ENCODE data around the gene WNK4. TPM values are rescaled to one million over a fixed set of nuclear protein-coding genes. Genes with fewer than 3 reads are reported as not detected.

WNK4 gene
- total RNA-seq, 1 donor from 2014 or later: 8.9 TPM

DNA sequence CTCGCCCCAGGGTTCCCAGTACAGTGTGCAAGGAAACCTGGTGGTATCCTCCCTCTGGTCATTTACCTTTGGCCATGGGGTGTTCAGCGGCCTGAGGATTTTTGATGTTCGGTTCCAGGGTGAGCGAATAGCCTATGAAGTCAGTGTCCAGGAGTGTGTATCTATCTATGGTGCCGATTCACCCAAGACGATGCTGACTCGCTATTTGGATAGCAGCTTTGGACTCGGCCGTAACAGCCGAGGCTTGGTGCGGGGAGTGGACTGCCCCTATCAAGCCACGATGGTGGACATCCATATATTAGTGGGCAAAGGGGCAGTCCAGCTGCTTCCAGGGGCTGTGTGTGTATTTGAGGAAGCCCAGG is 65.1 kb downstream of the WNK4 start:
- no peak for TF ChIP-seq CTCF (IDR thresholded peaks at IDR 0.05; ENCODE audit: unreplicated experiment)
- peaks cover 3% of the 10 kb centered on the region for H3K4me1 Mint-ChIP-seq (ENCODE audit: unreplicated experiment)
- peaks cover 30% of the 10 kb centered on the region for H3K36me3 Mint-ChIP-seq (ENCODE audit: low read depth, unreplicated experiment)
- H3K27me3 Mint-ChIP-seq (ENCODE audit: unreplicated experiment): peaks cover 4% of the 10 kb centered on the region
- DNase-seq (ENCODE audit: low spot score): no peak
- no peak overlapping the region for H3K4me3 Mint-ChIP-seq (ENCODE audit: unreplicated experiment)
- no peak overlapping the region for H3K27ac Mint-ChIP-seq (ENCODE audit: unreplicated experiment)
- no peaks in the 10 kb centered on the region for H3K9me3 Mint-ChIP-seq (ENCODE audit: unreplicated experiment)

- peaks cover 4% of the 10 kb centered on the region for H3K27me3 Mint-ChIP-seq (ENCODE audit: unreplicated experiment)
- H3K4me1 Mint-ChIP-seq (ENCODE audit: unreplicated experiment): peaks cover 7% of the 10 kb centered on the region
- H3K36me3 Mint-ChIP-seq (ENCODE audit: low read depth, unreplicated experiment): peaks cover 30% of the 10 kb centered on the region
- H3K4me3 Mint-ChIP-seq (ENCODE audit: unreplicated experiment): no peak overlapping the region
- no peak for DNase-seq (ENCODE audit: low spot score)
- no peak overlapping the region for H3K27ac Mint-ChIP-seq (ENCODE audit: unreplicated experiment)
- no peaks in the 10 kb centered on the region for H3K9me3 Mint-ChIP-seq (ENCODE audit: unreplicated experiment)
- TF ChIP-seq CTCF (IDR thresholded peaks at IDR 0.05; ENCODE audit: unreplicated experiment): no peak
These were observed 65.6 kb downstream of the WNK4 start for GRCh38 chr17:42845918-42846593.

Small RNA genes within 50 kb of the gene (microRNA-seq; reads per million reads assigned to microRNA genes)
- gene MIR6781 (ENCODE audit: unreplicated experiment): 1.5 reads per million, percentile 22 among the genes with 10 or more reads in this experiment

Other genes starting within 250 kb of the WNK4 start
- gene NAGLU, start 244.4 kb upstream of the WNK4 start, total RNA-seq (ENCODE audit: unreplicated experiment): 24.2 TPM
- 0.64 TPM for gene HSD17B1, start 227.7 kb upstream of the WNK4 start, total RNA-seq (ENCODE audit: unreplicated experiment)
- gene COASY, start 218.5 kb upstream of the WNK4 start, total RNA-seq (ENCODE audit: unreplicated experiment): 66.3 TPM
- 45.9 TPM for gene MLX, start 213.5 kb upstream of the WNK4 start, total RNA-seq (ENCODE audit: unreplicated experiment)
- 8.0 TPM for gene PSMC3IP, start 202.9 kb upstream of the WNK4 start, total RNA-seq (ENCODE audit: unreplicated experiment)
- 92.1 TPM for gene RETREG3, start 171.2 kb upstream of the WNK4 start, total RNA-seq (ENCODE audit: unreplicated experiment)
- 54.5 TPM for gene TUBG1, start 170.9 kb upstream of the WNK4 start, total RNA-seq (ENCODE audit: unreplicated experiment)
- gene TUBG2, start 121.3 kb upstream of the WNK4 start, total RNA-seq (ENCODE audit: unreplicated experiment): 19.7 TPM
- 25.2 TPM for gene PLEKHH3, start 103.6 kb upstream of the WNK4 start, total RNA-seq (ENCODE audit: unreplicated experiment)
- 1.2 TPM for gene CCR10, start 98.8 kb upstream of the WNK4 start, total RNA-seq (ENCODE audit: unreplicated experiment)
- 8.9 TPM for gene CNTNAP1, start 98.1 kb upstream of the WNK4 start, total RNA-seq (ENCODE audit: unreplicated experiment)
- gene EZH1, start 35.6 kb upstream of the WNK4 start, total RNA-seq (ENCODE audit: unreplicated experiment): 31.7 TPM
- gene RAMP2, start 19.4 kb upstream of the WNK4 start, total RNA-seq (ENCODE audit: unreplicated experiment): 630 TPM
- gene VPS25, start 7.2 kb upstream of the WNK4 start, total RNA-seq (ENCODE audit: unreplicated experiment): 39.4 TPM
- 60.3 TPM for gene COA3, start 18.1 kb downstream of the WNK4 start, total RNA-seq (ENCODE audit: unreplicated experiment)
- 0.59 TPM for gene CNTD1, start 18.3 kb downstream of the WNK4 start, total RNA-seq (ENCODE audit: unreplicated experiment)
- gene BECN1, start 43.7 kb downstream of the WNK4 start, total RNA-seq (ENCODE audit: unreplicated experiment): 66.4 TPM
- gene PSME3, start 52.8 kb downstream of the WNK4 start, total RNA-seq (ENCODE audit: unreplicated experiment): 128 TPM
- gene AOC2, start 64.0 kb downstream of the WNK4 start, total RNA-seq (ENCODE audit: unreplicated experiment): 6.2 TPM
- gene AOC3, start 70.6 kb downstream of the WNK4 start, total RNA-seq (ENCODE audit: unreplicated experiment): 36.5 TPM
- not detected for gene G6PC1, start 120.2 kb downstream of the WNK4 start, total RNA-seq (ENCODE audit: unreplicated experiment)
- 39.6 TPM for gene AARSD1, start 183.8 kb downstream of the WNK4 start, total RNA-seq (ENCODE audit: unreplicated experiment)
- 1.5 TPM for gene PTGES3L, start 199.5 kb downstream of the WNK4 start, total RNA-seq (ENCODE audit: unreplicated experiment)
- 12.2 TPM for gene RUNDC1, start 200.0 kb downstream of the WNK4 start, total RNA-seq (ENCODE audit: unreplicated experiment)
- gene RPL27, start 217.8 kb downstream of the WNK4 start, total RNA-seq (ENCODE audit: unreplicated experiment): 1,237 TPM
- 4.2 TPM for gene IFI35, start 226.2 kb downstream of the WNK4 start, total RNA-seq (ENCODE audit: unreplicated experiment)
- gene VAT1, start 241.8 kb downstream of the WNK4 start, total RNA-seq (ENCODE audit: unreplicated experiment): 460 TPM
- 5.9 TPM for gene RND2, start 244.6 kb downstream of the WNK4 start, total RNA-seq (ENCODE audit: unreplicated experiment)